ENCODE results near the gene SCGN. TPM values are rescaled to one million over a fixed set of nuclear protein-coding genes. Genes with fewer than 3 reads are reported as not detected.

SCGN gene
- polyA plus RNA-seq, 1 donor (not counting 4 experiments of a cell fraction or from before 2014, with no cell fraction given): not detected

- no peaks in the 10 kb centered on the region for H4K20me1 ChIP-seq (ENCODE audit: control insufficient read depth, extremely low read depth, insufficient read depth, low read length)
- H3K4me2 ChIP-seq (ENCODE audit: control insufficient read depth, extremely low read depth, insufficient read depth, low read depth, low read length): no peak overlapping the region
- no peak overlapping the region for H3K9ac ChIP-seq (ENCODE audit: control insufficient read depth, extremely low read depth, insufficient read depth, low read length)
- no peak overlapping the region for H2AFZ ChIP-seq (ENCODE audit: control insufficient read depth, low read length)
- dilution Hi-C loops (cut with MboI; ENCODE audit: extremely low pct_ligation_motif_present, low sequenced_read_pairs): no loop called here
- no peaks in the 10 kb centered on the region for H3K79me2 ChIP-seq (ENCODE audit: control insufficient read depth, insufficient read depth, low read length)
- DNase-seq (ENCODE audit: low read depth, low spot score) (no peak), FAIRE-seq (no peak)
- no peaks in the 10 kb centered on the region for H3K4me1 ChIP-seq (ENCODE audit: control insufficient read depth, extremely low read depth, insufficient read depth, low read length)
- TF ChIP-seq EZH2 (IDR thresholded peaks at IDR 0.05; ENCODE audit: low read length) (no peak), CTCF (optimal IDR thresholded peaks at IDR 0.05 in 1 of 3, IDR thresholded peaks at IDR 0.05 in 1 of 3, conservative IDR thresholded peaks at IDR 0.05 in 1 of 3; ENCODE audit: extremely low read depth in 1 of 3, insufficient read depth in 2 of 3, low read length in 3 of 3) (no peak)
- no peak overlapping the region for H3K27ac ChIP-seq (ENCODE audit: control insufficient read depth, insufficient read depth, low read length)
- no peaks in the 10 kb centered on the region for H3K36me3 ChIP-seq (ENCODE audit: control insufficient read depth in 2 of 2, extremely low read depth in 1 of 2, insufficient read depth in 2 of 2, low read length in 2 of 2)
- H3K27me3 ChIP-seq (ENCODE audit: control insufficient read depth, extremely low read depth, insufficient read depth, low read length): no peaks in the 10 kb centered on the region
- no peak overlapping the region for H3K4me3 ChIP-seq (ENCODE audit: control insufficient read depth in 2 of 3, extremely low read depth in 1 of 3, insufficient read depth in 2 of 3, low read depth in 1 of 3, low read length in 3 of 3)
- H3K9me1 ChIP-seq (ENCODE audit: control insufficient read depth, extremely low read depth, insufficient read depth, low read length): no peaks in the 10 kb centered on the region
- no peaks in the 10 kb centered on the region for H3K9me3 ChIP-seq (ENCODE audit: control insufficient read depth, low read depth, low read length)
These were observed 42.4 kb downstream of the SCGN start for GRCh38 chr6:25694366-25694765.

- H4K20me1 ChIP-seq (ENCODE audit: control insufficient read depth, extremely low read depth, insufficient read depth, low read length): no peaks in the 10 kb centered on the region
- no peaks in the 10 kb centered on the region for H3K9me1 ChIP-seq (ENCODE audit: control insufficient read depth, extremely low read depth, insufficient read depth, low read length)
- no peak overlapping the region for H3K27ac ChIP-seq (ENCODE audit: control insufficient read depth, insufficient read depth, low read length)
- H3K9me3 ChIP-seq (ENCODE audit: control insufficient read depth, low read depth, low read length): no peaks in the 10 kb centered on the region
- H3K4me2 ChIP-seq (ENCODE audit: control insufficient read depth, extremely low read depth, insufficient read depth, low read depth, low read length): no peak overlapping the region
- no peaks in the 10 kb centered on the region for H3K4me1 ChIP-seq (ENCODE audit: control insufficient read depth, extremely low read depth, insufficient read depth, low read length)
- dilution Hi-C loops (cut with MboI; ENCODE audit: extremely low pct_ligation_motif_present, low sequenced_read_pairs): no loop called here
- TF ChIP-seq EZH2 (IDR thresholded peaks at IDR 0.05; ENCODE audit: low read length) (no peak), CTCF (optimal IDR thresholded peaks at IDR 0.05 in 1 of 3, IDR thresholded peaks at IDR 0.05 in 1 of 3, conservative IDR thresholded peaks at IDR 0.05 in 1 of 3; ENCODE audit: extremely low read depth in 1 of 3, insufficient read depth in 2 of 3, low read length in 3 of 3) (no peak)
- no peaks in the 10 kb centered on the region for H3K79me2 ChIP-seq (ENCODE audit: control insufficient read depth, insufficient read depth, low read length)
- no peak overlapping the region for H2AFZ ChIP-seq (ENCODE audit: control insufficient read depth, low read length)
- H3K36me3 ChIP-seq (ENCODE audit: control insufficient read depth in 2 of 2, extremely low read depth in 1 of 2, insufficient read depth in 2 of 2, low read length in 2 of 2): no peaks in the 10 kb centered on the region
- FAIRE-seq (no peak), DNase-seq (ENCODE audit: low read depth, low spot score) (no peak)
- no peak overlapping the region for H3K9ac ChIP-seq (ENCODE audit: control insufficient read depth, extremely low read depth, insufficient read depth, low read length)
- H3K27me3 ChIP-seq (ENCODE audit: control insufficient read depth, extremely low read depth, insufficient read depth, low read length): no peaks in the 10 kb centered on the region
- no peak overlapping the region for H3K4me3 ChIP-seq (ENCODE audit: control insufficient read depth in 2 of 3, extremely low read depth in 1 of 3, insufficient read depth in 2 of 3, low read depth in 1 of 3, low read length in 3 of 3)
These were observed 43.7 kb downstream of the SCGN start for GRCh38 chr6:25695671-25696070.
